Stimulated activated naive B cell treated with anti-CD40 and anti-IgM and Interleukin-4, amounts not matched to agents 10 μg/mL and 1 μg/mL and 100 μg/mL, for 72 hours (primary cell): ENCODE data around the gene TMEM164.

Source experiments
- ATAC-seq, 2 donors: fragments of 150-1000 bp; cut with Tn5 transposase; replicated peaks; 2 replicates each; pipeline ENCODE4 v1.10.0; 2021; ENCODE audit warnings: moderate library complexity in 1 of 2
- DNase-seq: peaks from one replicate; pipeline ENCODE4 v3.0.0; 2021
- H3K27ac Mint-ChIP-seq: one replicate; pipeline ENCODE4 v1.8.0; 2022; ENCODE audit warnings: mild to moderate bottlenecking, mixed read lengths
- H3K27me3 Mint-ChIP-seq, 2 donors: one replicate each; pipeline ENCODE4 v1.8.0; 2022; ENCODE audit warnings: mixed read lengths in 2 of 2
- H3K36me3 Mint-ChIP-seq, 2 donors: one replicate each; pipeline ENCODE4 v1.8.0; 2022; ENCODE audit warnings: mixed read lengths in 2 of 2, mild to moderate bottlenecking in 1 of 2
- H3K4me1 Mint-ChIP-seq, 2 donors: one replicate each; pipeline ENCODE4 v1.8.0; 2022; ENCODE audit warnings: mixed read lengths in 2 of 2, mild to moderate bottlenecking in 1 of 2
- H3K4me3 Mint-ChIP-seq, 2 donors: one replicate each; pipeline ENCODE4 v1.8.0; 2022; ENCODE audit warnings: mild to moderate bottlenecking in 2 of 2, mixed read lengths in 2 of 2, moderate library complexity in 1 of 2
- H3K9me3 Mint-ChIP-seq, 2 donors: one replicate each; pipeline ENCODE4 v1.8.0; 2022; ENCODE audit warnings: mixed read lengths in 2 of 2, mild to moderate bottlenecking in 1 of 2

The TMEM164 gene

GRCh38 chrX:110041980-110042379 is 39.1 kb downstream of the TMEM164 start:
- Mint-ChIP-seq H3K36me3 (peaks cover 6 to 12% of the 10 kb centered on the region in 2 donors), H3K4me1 (peaks cover 15 to 32% of the 10 kb centered on the region in 2 donors), H3K27me3 (no peaks in the 10 kb centered on the region), H3K9me3 (no peaks in the 10 kb centered on the region), H3K4me3 (no peak overlapping the region), H3K27ac (peak overlapping the region; percentile 21)
- DNase-seq (no peak), ATAC-seq (no peak)

- no peak overlapping the region for H3K4me3 Mint-ChIP-seq
- peaks cover 4 to 10% of the 10 kb centered on the region in 2 donors for H3K36me3 Mint-ChIP-seq
- DNase-seq, result no peak
- no peaks in the 10 kb centered on the region for H3K27me3 Mint-ChIP-seq
- no peak overlapping the region for H3K27ac Mint-ChIP-seq
- H3K4me1 Mint-ChIP-seq, result peaks cover 15 to 31% of the 10 kb centered on the region in 2 donors
- ATAC-seq, result no peak
- H3K9me3 Mint-ChIP-seq, result no peaks in the 10 kb centered on the region
These were observed 39.6 kb downstream of the TMEM164 start for GRCh38 chrX:110042496-110042895.

- H3K36me3 Mint-ChIP-seq, result peaks cover 1 to 6% of the 10 kb centered on the region in 2 donors
- ATAC-seq (no peak), DNase-seq (no peak)
- no peaks in the 10 kb centered on the region for H3K27me3 Mint-ChIP-seq
- H3K4me1 Mint-ChIP-seq, result peaks cover 15 to 34% of the 10 kb centered on the region in 2 donors
- H3K9me3 Mint-ChIP-seq, result no peaks in the 10 kb centered on the region
- H3K27ac Mint-ChIP-seq, result no peak overlapping the region
- H3K4me3 Mint-ChIP-seq, result no peak overlapping the region
These were observed 40.6 kb downstream of the TMEM164 start for GRCh38 chrX:110043506-110043905.

DNA sequence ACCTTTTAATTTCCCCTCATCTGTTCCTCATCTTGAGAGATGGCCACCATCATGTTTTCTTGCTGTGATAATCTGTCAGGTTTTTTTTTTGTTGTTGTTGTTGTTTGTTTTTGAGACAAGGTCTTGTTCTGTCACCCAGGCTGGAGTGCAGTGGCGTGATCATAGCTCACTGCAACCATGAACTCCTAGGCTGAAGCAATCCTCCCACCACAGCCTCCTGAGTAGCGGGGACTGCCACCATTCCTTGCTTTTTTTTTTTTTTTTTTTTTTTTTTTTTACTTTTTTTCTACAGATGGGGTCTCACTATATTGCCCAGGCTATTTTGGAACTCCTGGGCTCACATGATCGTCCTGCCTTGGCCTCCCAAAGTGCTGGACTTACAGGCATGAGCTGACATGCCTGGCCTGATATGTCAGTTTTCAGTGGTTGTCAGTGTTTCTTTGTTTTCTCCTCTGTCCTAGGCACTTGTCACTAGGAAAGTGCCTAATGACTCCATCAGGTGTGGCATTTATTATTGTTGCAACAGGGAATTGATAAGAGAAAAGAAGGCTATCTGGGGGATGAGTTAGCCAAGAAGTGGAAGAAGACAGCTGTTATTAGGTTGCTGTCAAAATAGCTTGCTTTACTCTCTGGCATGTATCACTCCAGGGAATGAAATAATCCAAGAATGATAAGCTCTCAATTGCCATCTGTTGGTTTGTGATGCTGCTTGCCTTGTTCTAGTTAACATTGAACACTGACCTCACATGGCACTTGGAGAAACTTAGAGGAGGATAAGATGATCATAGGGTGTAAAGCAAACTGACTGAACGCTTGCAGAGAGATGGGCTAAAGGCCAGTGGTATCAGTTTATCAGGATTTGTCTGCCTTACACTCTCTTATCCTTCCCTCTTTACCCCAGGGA is 41.7 kb downstream of the TMEM164 start:
- Mint-ChIP-seq H3K36me3 (peaks cover 0 to 3% of the 10 kb centered on the region in 2 donors), H3K27ac (no peak overlapping the region), H3K27me3 (no peaks in the 10 kb centered on the region), H3K4me1 (peaks cover 20 to 38% of the 10 kb centered on the region in 2 donors), H3K4me3 (no peak overlapping the region), H3K9me3 (no peaks in the 10 kb centered on the region)
- no peak for ATAC-seq
- no peak for DNase-seq

- ATAC-seq, result no peak
- peak overlapping the region; percentile 9 for H3K27ac Mint-ChIP-seq
- H3K9me3 Mint-ChIP-seq, result no peaks in the 10 kb centered on the region
- H3K27me3 Mint-ChIP-seq, result no peaks in the 10 kb centered on the region
- H3K4me1 Mint-ChIP-seq, result peaks cover 20 to 39% of the 10 kb centered on the region in 2 donors
- peaks cover 0 to 3% of the 10 kb centered on the region in 2 donors for H3K36me3 Mint-ChIP-seq
- no peak overlapping the region for H3K4me3 Mint-ChIP-seq
- DNase-seq, result no peak
These were observed 42.5 kb downstream of the TMEM164 start for GRCh38 chrX:110045421-110045820.

DNA sequence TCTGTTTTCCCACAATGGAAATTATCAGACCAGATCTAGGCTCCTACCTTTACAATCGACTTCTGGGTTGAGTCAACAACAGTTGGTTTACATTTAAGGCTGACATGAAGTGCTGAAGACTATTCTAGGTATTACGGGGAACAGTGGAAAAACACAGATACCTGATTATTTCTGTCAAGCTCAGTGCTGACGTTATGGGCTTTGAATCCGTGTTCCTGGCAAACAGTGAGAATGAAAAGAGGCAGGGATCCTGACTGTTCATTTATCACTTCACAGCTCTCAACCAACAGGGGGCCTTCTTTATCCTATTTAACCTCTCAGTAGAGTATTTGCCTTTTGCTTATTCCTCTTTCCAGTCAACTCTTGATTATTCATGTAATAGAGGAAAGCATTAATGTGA is 43.1 kb downstream of the TMEM164 start:
- H3K4me3 Mint-ChIP-seq, result no peak overlapping the region
- peaks cover 18 to 39% of the 10 kb centered on the region in 2 donors for H3K4me1 Mint-ChIP-seq
- no peaks in the 10 kb centered on the region for H3K9me3 Mint-ChIP-seq
- ATAC-seq (no peak), DNase-seq (no peak)
- H3K27ac Mint-ChIP-seq, result no peak overlapping the region
- no peaks in the 10 kb centered on the region for H3K27me3 Mint-ChIP-seq
- H3K36me3 Mint-ChIP-seq, result peaks cover 0 to 3% of the 10 kb centered on the region in 2 donors

GRCh38 chrX:110046971-110047370 is 44.1 kb downstream of the TMEM164 start:
- ATAC-seq, result peak; percentile 39 to 53
- H3K4me3 Mint-ChIP-seq, result no peak overlapping the region
- no peak overlapping the region for H3K27ac Mint-ChIP-seq
- no peak for DNase-seq
- peaks cover 18 to 39% of the 10 kb centered on the region in 2 donors for H3K4me1 Mint-ChIP-seq
- H3K9me3 Mint-ChIP-seq, result no peaks in the 10 kb centered on the region
- H3K36me3 Mint-ChIP-seq, result peaks cover 0 to 3% of the 10 kb centered on the region in 2 donors
- no peaks in the 10 kb centered on the region for H3K27me3 Mint-ChIP-seq

DNA sequence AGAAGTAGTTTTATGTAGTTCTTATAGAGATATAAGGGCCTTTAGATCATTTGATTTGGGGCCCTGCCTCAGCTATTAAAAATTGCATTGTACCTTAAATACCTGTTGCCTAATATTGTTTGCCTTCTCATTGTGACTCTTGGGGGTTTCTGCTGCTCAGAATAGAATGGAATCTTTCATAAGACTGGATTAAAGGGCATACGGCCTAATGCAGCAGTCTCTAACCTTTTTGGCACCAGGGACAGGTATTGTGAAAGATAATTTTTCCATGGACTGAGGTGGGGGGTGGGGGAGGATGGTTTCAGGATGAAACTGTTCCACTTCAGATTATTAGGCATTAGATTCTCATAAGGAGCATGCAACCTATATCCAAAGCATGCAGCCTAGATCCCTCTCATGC is 46.2 kb downstream of the TMEM164 start:
- Mint-ChIP-seq H3K4me3 (no peak overlapping the region), H3K27ac (no peak overlapping the region)

DNA sequence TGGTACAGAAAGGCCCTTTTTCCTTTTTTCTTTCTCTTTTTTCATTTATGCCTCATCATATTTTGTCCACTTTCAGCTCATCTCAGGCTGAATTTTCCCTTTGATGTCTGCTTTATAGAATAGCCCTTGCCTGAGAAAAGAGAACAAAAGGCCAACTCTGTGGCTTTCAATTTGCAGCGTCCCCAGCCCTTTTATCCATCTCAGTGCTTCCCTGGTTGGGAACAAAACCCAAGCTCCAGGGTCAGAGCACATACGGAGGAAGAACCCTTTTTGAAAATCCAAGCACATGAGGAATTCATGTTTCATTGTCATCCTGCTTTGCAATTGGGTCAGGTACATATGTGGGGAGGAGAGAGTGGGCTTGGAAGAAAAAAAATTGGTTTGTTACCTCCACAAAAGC is 47.5 kb downstream of the TMEM164 start:
- H3K4me1 Mint-ChIP-seq, result peaks cover 15 to 30% of the 10 kb centered on the region in 2 donors

More for the DNA sequence above, 46.2 kb downstream of the TMEM164 start:
- Mint-ChIP-seq H3K36me3 (peaks cover 3 to 9% of the 10 kb centered on the region in 2 donors), H3K27me3 (no peaks in the 10 kb centered on the region), H3K4me1 (peaks cover 15 to 29% of the 10 kb centered on the region in 2 donors), H3K9me3 (no peaks in the 10 kb centered on the region)
- no peak for DNase-seq
- no peak for ATAC-seq

GRCh38 chrX:110050901-110051300 is 48.0 kb downstream of the TMEM164 start:
- ATAC-seq, result no peak
- DNase-seq, result no peak
- Mint-ChIP-seq H3K36me3 (peaks cover 10 to 17% of the 10 kb centered on the region in 2 donors), H3K27ac (no peak overlapping the region), H3K27me3 (no peaks in the 10 kb centered on the region), H3K4me3 (no peak overlapping the region), H3K9me3 (no peaks in the 10 kb centered on the region), H3K4me1 (peaks cover 12 to 31% of the 10 kb centered on the region in 2 donors)

More for the DNA sequence above, 47.5 kb downstream of the TMEM164 start:
- no peak overlapping the region for H3K4me3 Mint-ChIP-seq
- H3K27me3 Mint-ChIP-seq, result no peaks in the 10 kb centered on the region
- ATAC-seq, result no peak
- H3K27ac Mint-ChIP-seq, result no peak overlapping the region
- no peaks in the 10 kb centered on the region for H3K9me3 Mint-ChIP-seq
- DNase-seq, result no peak
- peaks cover 7 to 14% of the 10 kb centered on the region in 2 donors for H3K36me3 Mint-ChIP-seq

GRCh38 chrX:110051559-110051958 is 48.6 kb downstream of the TMEM164 start:
- ATAC-seq, result no peak
- Mint-ChIP-seq H3K4me3 (no peak overlapping the region), H3K27ac (no peak overlapping the region), H3K36me3 (peaks cover 10 to 17% of the 10 kb centered on the region in 2 donors), H3K27me3 (no peaks in the 10 kb centered on the region), H3K9me3 (no peaks in the 10 kb centered on the region), H3K4me1 (peaks cover 8 to 27% of the 10 kb centered on the region in 2 donors)
- DNase-seq, result no peak

DNA sequence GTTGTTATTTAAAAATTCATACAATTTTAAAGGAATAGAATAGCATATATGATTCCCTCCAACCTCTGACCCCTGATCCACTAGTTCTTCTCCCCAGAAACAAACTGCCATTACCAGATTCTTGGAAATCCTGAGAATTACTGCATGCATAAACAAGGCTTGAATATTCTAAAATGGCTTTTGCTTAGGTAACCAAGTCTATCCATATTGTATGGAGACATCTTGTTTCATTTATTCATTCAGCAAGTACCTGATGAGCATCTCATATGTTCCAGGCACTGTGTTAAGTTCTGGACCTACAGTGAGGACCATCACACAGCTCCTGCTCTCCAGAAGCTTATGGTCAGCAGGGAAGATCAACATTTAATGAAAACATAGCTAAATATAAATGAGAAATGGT is 49.4 kb downstream of the TMEM164 start:
- no peak for ATAC-seq
- Mint-ChIP-seq H3K9me3 (no peaks in the 10 kb centered on the region), H3K4me1 (peaks cover 5 to 20% of the 10 kb centered on the region in 2 donors), H3K27me3 (no peaks in the 10 kb centered on the region), H3K27ac (no peak overlapping the region), H3K36me3 (peaks cover 10 to 17% of the 10 kb centered on the region in 2 donors), H3K4me3 (no peak overlapping the region)
- no peak for DNase-seq

DNA sequence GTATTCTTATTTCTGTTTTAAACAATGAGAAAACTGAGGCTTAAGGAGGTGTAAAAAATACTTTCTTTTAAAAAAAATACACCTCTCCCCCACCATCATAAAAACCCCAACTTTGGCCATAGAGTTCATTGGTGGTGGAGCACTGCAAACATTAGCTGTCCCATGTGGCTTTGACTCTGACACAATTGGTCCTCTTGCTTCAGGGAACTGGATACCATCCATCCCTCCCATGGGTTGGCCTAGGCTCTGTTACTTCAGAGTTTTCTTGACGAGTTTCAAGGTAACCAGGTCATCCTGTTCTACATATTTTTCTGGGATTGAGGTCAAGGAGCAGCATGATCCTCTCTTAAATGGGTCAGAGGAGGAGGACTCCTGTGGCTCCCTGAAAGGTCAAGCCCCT is 50.5 kb downstream of the TMEM164 start:
- H3K27me3 Mint-ChIP-seq, result no peaks in the 10 kb centered on the region
- H3K27ac Mint-ChIP-seq, result no peak overlapping the region
- DNase-seq (no peak), ATAC-seq (no peak)
- H3K9me3 Mint-ChIP-seq, result no peaks in the 10 kb centered on the region
- peaks cover 5 to 15% of the 10 kb centered on the region in 2 donors for H3K4me1 Mint-ChIP-seq
- H3K36me3 Mint-ChIP-seq, result peaks cover 10 to 17% of the 10 kb centered on the region in 2 donors
- H3K4me3 Mint-ChIP-seq, result no peak overlapping the region

DNA sequence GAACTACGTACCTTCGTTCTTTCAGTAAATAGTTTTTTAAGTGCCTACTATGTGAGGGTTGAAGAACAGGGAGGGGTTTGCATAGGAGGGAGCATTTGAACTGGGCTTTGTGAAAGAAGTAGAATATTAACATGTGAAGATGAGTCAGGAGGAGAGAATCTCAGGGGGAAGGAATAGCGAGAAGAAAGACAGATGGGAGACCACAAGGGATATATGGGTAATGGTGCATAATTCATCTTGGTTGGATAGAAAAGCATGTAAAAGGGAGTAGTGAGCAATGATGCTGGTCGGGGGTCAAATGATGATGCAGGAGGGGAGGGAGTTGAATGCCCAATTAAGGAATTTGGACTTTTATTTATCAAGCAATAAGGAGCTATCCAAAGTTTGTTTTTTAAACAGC is 52.7 kb downstream of the TMEM164 start:
- Mint-ChIP-seq H3K36me3 (peaks cover 10 to 14% of the 10 kb centered on the region in 2 donors), H3K4me1 (peaks cover 0 to 10% of the 10 kb centered on the region in 2 donors), H3K4me3 (no peak overlapping the region), H3K27me3 (no peaks in the 10 kb centered on the region), H3K27ac (no peak overlapping the region), H3K9me3 (no peaks in the 10 kb centered on the region)
- DNase-seq (no peak), ATAC-seq (no peak)

- no peaks in the 10 kb centered on the region for H3K27me3 Mint-ChIP-seq
- H3K4me1 Mint-ChIP-seq, result peaks cover 0 to 12% of the 10 kb centered on the region in 2 donors
- no peak overlapping the region for H3K4me3 Mint-ChIP-seq
- no peak for ATAC-seq
- no peak overlapping the region for H3K27ac Mint-ChIP-seq
- no peak for DNase-seq
- no peaks in the 10 kb centered on the region for H3K9me3 Mint-ChIP-seq
- peaks cover 10 to 15% of the 10 kb centered on the region in 2 donors for H3K36me3 Mint-ChIP-seq
These were observed 53.5 kb downstream of the TMEM164 start for GRCh38 chrX:110056419-110056818.
